WTC11 (cell line): ENCODE measurements around the gene ARRB2. TPM values are rescaled to one million over a fixed set of nuclear protein-coding genes. Genes with fewer than 3 reads are reported as not detected.

Experiments
- ATAC-seq: fragments of 200-7000 bp; cut with Tn5 transposase; 2 replicates; pipeline ENCODE4 v1.10.0; 2021; ENCODE audit warnings: mild to moderate bottlenecking, moderate library complexity
- CTCF ChIA-PET: fragments of 300-600 bp; sonication (Branson Sonifier 250); formaldehyde crosslinking; loops from one replicate; lab custom pipeline; 2021; ENCODE audit warnings: antibody characterized with exemption; lab: Charles Lee
- POLR2A ChIA-PET: fragments of 350-600 bp; sonication (Branson Sonifier 250); formaldehyde crosslinking; loops from one replicate; lab custom pipeline; 2021; ENCODE audit warnings: antibody characterized with exemption; lab: Charles Lee
- DNase-seq: peaks from one replicate; pipeline ENCODE4 v3.0.0; 2021; ENCODE audit warnings: low spot score
- H3K27ac Mint-ChIP-seq: 2 replicates; pipeline ENCODE4 v1.8.0; 2021; ENCODE audit warnings: mixed read lengths
- H3K27me3 Mint-ChIP-seq: 2 replicates; pipeline ENCODE4 v1.8.0; 2021; ENCODE audit warnings: low read depth, mild to moderate bottlenecking, moderate library complexity, mixed read lengths
- H3K36me3 Mint-ChIP-seq: 2 replicates; pipeline ENCODE4 v1.8.0; 2021; ENCODE audit warnings: mixed read lengths
- H3K4me1 Mint-ChIP-seq: 2 replicates; pipeline ENCODE4 v1.8.0; 2022; ENCODE audit warnings: mixed read lengths
- H3K4me3 Mint-ChIP-seq: 2 replicates; pipeline ENCODE4 v1.8.0; 2021; ENCODE audit warnings: mild to moderate bottlenecking, moderate library complexity, mixed read lengths
- H3K9me3 Mint-ChIP-seq: 2 replicates; pipeline ENCODE4 v1.8.0; 2021; ENCODE audit warnings: mixed read lengths
- CBFB ChIP-seq: sonication (generic); formaldehyde crosslinking; IDR thresholded peaks from 2 replicates; pipeline ENCODE4 v1.8.1; 2022; ENCODE audit warnings: mild to moderate bottlenecking, low read depth, missing genetic modification reagents
- CDX4 ChIP-seq: fragments of 250-450 bp; sonication (Bioruptor Pico); IDR thresholded peaks from 2 replicates; pipeline ENCODE4 v1.9.0; 2021; ENCODE audit warnings: moderate library complexity, mild to moderate bottlenecking, inconsistent platforms, borderline replicate concordance
- GABPB1 ChIP-seq: sonication (generic); formaldehyde crosslinking; IDR thresholded peaks from 2 replicates; pipeline ENCODE4 v1.8.1; 2023; ENCODE audit warnings: mild to moderate bottlenecking, missing genetic modification reagents
- GTF2I ChIP-seq: fragments of 250-450 bp; sonication (Bioruptor Pico); conservative IDR thresholded peaks from 2 replicates; pipeline ENCODE4 v1.4.0; 2021; ENCODE audit warnings: mild to moderate bottlenecking
- IRF1 ChIP-seq: sonication (generic); formaldehyde crosslinking; IDR thresholded peaks from 2 replicates; pipeline ENCODE4 v1.8.0; 2023; ENCODE audit warnings: missing genetic modification reagents
- MXD4 ChIP-seq: fragments of 250-450 bp; sonication (Bioruptor Pico); IDR thresholded peaks from 2 replicates; pipeline ENCODE4 v1.8.0; 2021; ENCODE audit warnings: mild to moderate bottlenecking, moderate library complexity, borderline replicate concordance
- MYBL2 ChIP-seq: sonication (generic); formaldehyde crosslinking; IDR thresholded peaks from 2 replicates; pipeline ENCODE4 v1.8.1; 2023; ENCODE audit warnings: mild to moderate bottlenecking, moderate library complexity, missing genetic modification reagents
- NFYB ChIP-seq: sonication (generic); formaldehyde crosslinking; conservative IDR thresholded peaks from 2 replicates; pipeline ENCODE4 v1.8.0; 2022; ENCODE audit warnings: low read depth, missing genetic modification reagents
- PRDM15 ChIP-seq: sonication (generic); formaldehyde crosslinking; IDR thresholded peaks from 2 replicates; pipeline ENCODE4 v1.8.0; 2022; ENCODE audit warnings: missing genetic modification reagents
- PRRX2 ChIP-seq: fragments of 250-450 bp; sonication (Bioruptor Pico); IDR thresholded peaks from 2 replicates; pipeline ENCODE4 v1.8.0; 2021; ENCODE audit warnings: mild to moderate bottlenecking
- SMAD4 ChIP-seq: sonication (generic); formaldehyde crosslinking; IDR thresholded peaks from 2 replicates; pipeline ENCODE4 v1.8.0; 2022; ENCODE audit warnings: mild to moderate bottlenecking, missing genetic modification reagents
- TEAD1 ChIP-seq: sonication (generic); formaldehyde crosslinking; IDR thresholded peaks from 2 replicates; pipeline ENCODE4 v1.8.0; 2022; ENCODE audit warnings: mild to moderate bottlenecking, missing genetic modification reagents
- TP53 ChIP-seq: sonication (generic); formaldehyde crosslinking; IDR thresholded peaks from 2 replicates; pipeline ENCODE4 v1.8.1; 2023; ENCODE audit warnings: mild to moderate bottlenecking, missing genetic modification reagents
- ZNF232 ChIP-seq: sonication (generic); formaldehyde crosslinking; IDR thresholded peaks from 2 replicates; pipeline ENCODE4 v1.8.0; 2022; ENCODE audit warnings: mild to moderate bottlenecking, missing genetic modification reagents
- ZNF396 ChIP-seq: fragments of 250-450 bp; sonication (Bioruptor Pico); IDR thresholded peaks from 2 replicates; pipeline ENCODE4 v1.8.0; 2021; ENCODE audit warnings: mild to moderate bottlenecking, moderate library complexity, borderline replicate concordance
- ZNF671 ChIP-seq: fragments of 250-450 bp; sonication (Bioruptor Pico); IDR thresholded peaks from 2 replicates; pipeline ENCODE4 v1.8.0; 2021; ENCODE audit warnings: mild to moderate bottlenecking
- total RNA-seq: library from RNA; stranded (reverse); gene quantifications from 3 replicates; pipeline ENCODE4 v1.2.3, GENCODE V29; 2021
- TF ChIP-seq, protein P1 (sequence below): sonication (generic); formaldehyde crosslinking; IDR thresholded peaks from 2 replicates; pipeline ENCODE4 v1.8.1; 2023; ENCODE audit warnings: mild to moderate bottlenecking, missing genetic modification reagents, borderline replicate concordance

Gene ARRB2
- total RNA-seq, 1 experiment from 2014 or later, result 87.8 TPM

DNA sequence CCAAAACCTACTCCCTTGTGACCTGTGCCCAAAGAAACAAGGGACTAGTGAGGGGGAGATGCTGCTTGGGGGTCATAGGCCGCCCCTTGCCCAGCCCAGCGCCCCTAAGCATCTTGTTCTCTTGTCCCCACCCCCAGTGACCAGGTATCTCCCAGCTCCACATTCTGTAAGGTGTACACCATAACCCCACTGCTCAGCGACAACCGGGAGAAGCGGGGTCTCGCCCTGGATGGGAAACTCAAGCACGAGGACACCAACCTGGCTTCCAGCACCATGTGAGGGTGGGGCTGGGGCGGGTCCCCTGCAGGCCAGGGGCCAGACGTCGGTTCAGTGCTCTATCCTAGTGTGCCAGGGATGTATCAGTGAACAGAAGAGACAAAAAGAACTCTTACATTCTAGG is 8.7 kb downstream of the ARRB2 start (continued):
- TF ChIP-seq TEAD1 (no peak), PRRX2 (CRISPR knock-in tag) (no peak), ZNF232 (no peak), IRF1 (no peak), ZNF671 (CRISPR knock-in tag) (no peak), MXD4 (CRISPR knock-in tag) (no peak)

GRCh38 chr17:4719684-4720221 is 9.3 kb downstream of the ARRB2 start:
- no peak overlapping the region for H3K4me3 Mint-ChIP-seq
- POLR2A ChIA-PET, result no interaction called here
- H3K9me3 Mint-ChIP-seq, result no peaks in the 10 kb centered on the region
- H3K36me3 Mint-ChIP-seq, result peaks cover 27% of the 10 kb centered on the region
- H3K27ac Mint-ChIP-seq, result no peak overlapping the region; the same call in 1 of the 2 replicates
- TF ChIP-seq CBFB (CRISPR knock-in tag) (no peak), TP53 (no peak), NFYB (CRISPR knock-in tag) (no peak), SMAD4 (CRISPR knock-in tag) (no peak), CDX4 (CRISPR knock-in tag) (no peak), PRRX2 (CRISPR knock-in tag) (no peak)
- TF ChIP-seq, all 79 proteins: peak for 0
- Mint-ChIP-seq H3K27me3 (no peaks in the 10 kb centered on the region; the same call in 1 of the 2 replicates), H3K4me1 (no peaks in the 10 kb centered on the region)
- CTCF ChIA-PET, result no interaction called here
- no peak for DNase-seq
- 0 out of 2 replicates have a peak, but pooled peaks have one; percentile 16 for ATAC-seq

DNA sequence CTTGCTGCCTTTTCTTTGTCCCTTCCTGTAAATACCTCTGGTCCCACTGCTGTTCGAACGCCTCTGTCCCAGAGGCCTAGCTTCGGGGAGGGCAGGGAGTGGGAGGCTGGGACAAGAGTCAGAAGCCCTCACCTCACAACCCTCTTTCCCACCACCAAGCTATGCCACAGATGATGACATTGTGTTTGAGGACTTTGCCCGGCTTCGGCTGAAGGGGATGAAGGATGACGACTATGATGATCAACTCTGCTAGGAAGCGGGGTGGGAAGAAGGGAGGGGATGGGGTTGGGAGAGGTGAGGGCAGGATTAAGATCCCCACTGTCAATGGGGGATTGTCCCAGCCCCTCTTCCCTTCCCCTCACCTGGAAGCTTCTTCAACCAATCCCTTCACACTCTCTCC is 10.4 kb downstream of the ARRB2 start:
- no peak for DNase-seq
- CTCF ChIA-PET, result no interaction called here
- ATAC-seq, result no peak
- H3K4me1 Mint-ChIP-seq, result no peaks in the 10 kb centered on the region
- peaks cover 4% of the 10 kb centered on the region; the same call in 1 of the 2 replicates for H3K27me3 Mint-ChIP-seq
- H3K4me3 Mint-ChIP-seq, result no peak overlapping the region
- peaks cover 27% of the 10 kb centered on the region for H3K36me3 Mint-ChIP-seq
- no peak overlapping the region for H3K27ac Mint-ChIP-seq
- H3K9me3 Mint-ChIP-seq, result no peaks in the 10 kb centered on the region
- no peak for TF ChIP-seq GTF2I
- no peak for TF ChIP-seq PRDM15 (CRISPR knock-in tag)
- TF ChIP-seq MYBL2, result no peak
- no peak for TF ChIP-seq ZNF396 (CRISPR knock-in tag)
- TF ChIP-seq GABPB1 (CRISPR knock-in tag), result 0 out of 2 replicates have a peak, but pooled peaks have one; percentile 45
- TF ChIP-seq, protein P1, sequence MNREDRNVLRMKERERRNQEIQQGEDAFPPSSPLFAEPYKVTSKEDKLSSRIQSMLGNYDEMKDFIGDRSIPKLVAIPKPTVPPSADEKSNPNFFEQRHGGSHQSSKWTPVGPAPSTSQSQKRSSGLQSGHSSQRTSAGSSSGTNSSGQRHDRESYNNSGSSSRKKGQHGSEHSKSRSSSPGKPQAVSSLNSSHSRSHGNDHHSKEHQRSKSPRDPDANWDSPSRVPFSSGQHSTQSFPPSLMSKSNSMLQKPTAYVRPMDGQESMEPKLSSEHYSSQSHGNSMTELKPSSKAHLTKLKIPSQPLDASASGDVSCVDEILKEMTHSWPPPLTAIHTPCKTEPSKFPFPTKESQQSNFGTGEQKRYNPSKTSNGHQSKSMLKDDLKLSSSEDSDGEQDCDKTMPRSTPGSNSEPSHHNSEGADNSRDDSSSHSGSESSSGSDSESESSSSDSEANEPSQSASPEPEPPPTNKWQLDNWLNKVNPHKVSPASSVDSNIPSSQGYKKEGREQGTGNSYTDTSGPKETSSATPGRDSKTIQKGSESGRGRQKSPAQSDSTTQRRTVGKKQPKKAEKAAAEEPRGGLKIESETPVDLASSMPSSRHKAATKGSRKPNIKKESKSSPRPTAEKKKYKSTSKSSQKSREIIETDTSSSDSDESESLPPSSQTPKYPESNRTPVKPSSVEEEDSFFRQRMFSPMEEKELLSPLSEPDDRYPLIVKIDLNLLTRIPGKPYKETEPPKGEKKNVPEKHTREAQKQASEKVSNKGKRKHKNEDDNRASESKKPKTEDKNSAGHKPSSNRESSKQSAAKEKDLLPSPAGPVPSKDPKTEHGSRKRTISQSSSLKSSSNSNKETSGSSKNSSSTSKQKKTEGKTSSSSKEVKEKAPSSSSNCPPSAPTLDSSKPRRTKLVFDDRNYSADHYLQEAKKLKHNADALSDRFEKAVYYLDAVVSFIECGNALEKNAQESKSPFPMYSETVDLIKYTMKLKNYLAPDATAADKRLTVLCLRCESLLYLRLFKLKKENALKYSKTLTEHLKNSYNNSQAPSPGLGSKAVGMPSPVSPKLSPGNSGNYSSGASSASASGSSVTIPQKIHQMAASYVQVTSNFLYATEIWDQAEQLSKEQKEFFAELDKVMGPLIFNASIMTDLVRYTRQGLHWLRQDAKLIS, result no peak
- POLR2A ChIA-PET, result no interaction called here
